Parathyroid adenoma (tissue), 2 donors: ENCODE measurements around the gene CCR2.

Source experiments
- H2AFZ ChIP-seq: fragments of 300-600 bp; sonication (generic); one replicate; pipeline ENCODE4 v1.7.0; 2017; ENCODE audit warnings: antibody characterized with exemption, mild to moderate bottlenecking
- H3K27ac ChIP-seq: fragments of 300-600 bp; sonication (generic); one replicate; pipeline ENCODE4 v1.7.0; 2017
- H3K27me3 ChIP-seq: fragments of 300-600 bp; sonication (generic); one replicate; pipeline ENCODE4 v1.7.0; 2017; ENCODE audit warnings: low read length; ENCODE audit not compliant: control insufficient read depth, insufficient read depth
- H3K36me3 ChIP-seq: fragments of 300-600 bp; sonication (generic); one replicate; pipeline ENCODE4 v1.7.0; 2017; ENCODE audit warnings: low read length; ENCODE audit not compliant: control insufficient read depth, insufficient read depth
- H3K4me1 ChIP-seq: fragments of 300-600 bp; sonication (generic); one replicate; pipeline ENCODE4 v1.7.0; 2017; ENCODE audit warnings: control low read depth
- H3K4me2 ChIP-seq: fragments of 300-600 bp; sonication (generic); one replicate; pipeline ENCODE4 v1.7.0; 2017; ENCODE audit warnings: low read length
- H3K4me3 ChIP-seq: fragments of 300-600 bp; sonication (generic); one replicate; pipeline ENCODE4 v1.7.0; 2017; ENCODE audit warnings: low read depth, low read length
- H3K79me2 ChIP-seq: fragments of 300-600 bp; sonication (generic); one replicate; pipeline ENCODE4 v1.7.0; 2017; ENCODE audit warnings: control low read depth
- H3K9ac ChIP-seq: fragments of 300-600 bp; sonication (generic); one replicate; pipeline ENCODE4 v1.7.0; 2017; ENCODE audit warnings: mild to moderate bottlenecking
- H3K9me3 ChIP-seq: fragments of 300-600 bp; sonication (generic); one replicate; pipeline ENCODE4 v1.7.0; 2017; ENCODE audit warnings: low read length; ENCODE audit not compliant: control insufficient read depth
- CTCF ChIP-seq: fragments of 300-600 bp; sonication (generic); IDR thresholded peaks from one replicate; pipeline ENCODE4 v1.7.0; 2017; ENCODE audit warnings: antibody characterized with exemption, mild to moderate bottlenecking
- donor health status: primary hyperparathyroidism.

CCR2 gene

GRCh38 chr3:46353647-46354410 lies at the start of gene CCR2:
Gene CCR2 (plus strand): TSS chr3:46354111. CDS start chr3:46357528, 3,417 bp downstream.
- no peak within 1 kb of the TSS for H2AFZ ChIP-seq
- no peaks in the 10 kb centered on the region for H3K27me3 ChIP-seq
- H3K27ac ChIP-seq, result no peak within 1 kb of the TSS
- H3K79me2 ChIP-seq, result no peaks in the 10 kb centered on the region
- H3K9me3 ChIP-seq, result no peaks in the 10 kb centered on the region
- no peak within 1 kb of the TSS for H3K9ac ChIP-seq
- no peaks in the 10 kb centered on the region for H3K4me1 ChIP-seq
- no peak within 1 kb of the TSS for H3K4me3 ChIP-seq
- H3K36me3 ChIP-seq, result no peaks in the 10 kb centered on the region
- TF ChIP-seq CTCF, result no peak
- no peak within 1 kb of the TSS for H3K4me2 ChIP-seq

- no peak for TF ChIP-seq CTCF
- Histone ChIP-seq H3K27me3 (no peaks in the 10 kb centered on the region), H3K4me3 (no peak overlapping the region), H3K36me3 (no peaks in the 10 kb centered on the region), H3K9me3 (no peaks in the 10 kb centered on the region), H3K9ac (no peak overlapping the region), H3K4me2 (no peak overlapping the region), H3K4me1 (no peaks in the 10 kb centered on the region), H3K27ac (no peak overlapping the region), H2AFZ (no peak overlapping the region), H3K79me2 (no peaks in the 10 kb centered on the region)
Observed at GRCh38 chr3:46304739-46305138, 49.2 kb upstream of the CCR2 start.

- H3K79me2 ChIP-seq, result no peaks in the 10 kb centered on the region
- H3K4me2 ChIP-seq, result no peak overlapping the region
- no peak overlapping the region for H3K9ac ChIP-seq
- no peaks in the 10 kb centered on the region for H3K4me1 ChIP-seq
- no peaks in the 10 kb centered on the region for H3K27me3 ChIP-seq
- no peak overlapping the region for H3K27ac ChIP-seq
- H3K36me3 ChIP-seq, result no peaks in the 10 kb centered on the region
- no peak for TF ChIP-seq CTCF
- H2AFZ ChIP-seq, result no peak overlapping the region
- no peaks in the 10 kb centered on the region for H3K9me3 ChIP-seq
- no peak overlapping the region for H3K4me3 ChIP-seq
Observed at GRCh38 chr3:46312991-46313390, 40.9 kb upstream of the CCR2 start.

- Histone ChIP-seq H3K9me3 (no peaks in the 10 kb centered on the region), H3K79me2 (no peaks in the 10 kb centered on the region), H2AFZ (no peak overlapping the region), H3K4me1 (no peaks in the 10 kb centered on the region), H3K36me3 (no peaks in the 10 kb centered on the region), H3K27ac (no peak overlapping the region), H3K27me3 (no peaks in the 10 kb centered on the region), H3K4me2 (no peak overlapping the region), H3K4me3 (no peak overlapping the region), H3K9ac (no peak overlapping the region)
- no peak for TF ChIP-seq CTCF
Observed at GRCh38 chr3:46314517-46314916, 39.4 kb upstream of the CCR2 start.

- no peaks in the 10 kb centered on the region for H3K79me2 ChIP-seq
- H3K4me1 ChIP-seq, result no peaks in the 10 kb centered on the region
- no peaks in the 10 kb centered on the region for H3K27me3 ChIP-seq
- H3K4me3 ChIP-seq, result no peak overlapping the region
- H3K36me3 ChIP-seq, result no peaks in the 10 kb centered on the region
- no peaks in the 10 kb centered on the region for H3K9me3 ChIP-seq
- H2AFZ ChIP-seq, result no peak overlapping the region
- no peak for TF ChIP-seq CTCF
- H3K9ac ChIP-seq, result no peak overlapping the region
- H3K27ac ChIP-seq, result no peak overlapping the region
- H3K4me2 ChIP-seq, result no peak overlapping the region
Observed at GRCh38 chr3:46316206-46316605, 37.7 kb upstream of the CCR2 start.
